VCaP (cell line): ENCODE results near the gene IL9R.
"Not testable (repeated sequence)": the region's sequence is repeated elsewhere in the genome, so short reads cannot be mapped to it uniquely, and the experiment has no call there.

ENCODE experiments used
- H3K27ac ChIP-seq: fragments of 450-650 bp; 2 replicates; pipeline ENCODE4 v1.5.1; 2017
- CTCF ChIP-seq: fragments of 450-650 bp; conservative IDR thresholded peaks from 2 replicates; pipeline ENCODE4 v1.5.1; 2017; ENCODE audit warnings: mild to moderate bottlenecking, moderate library complexity

Gene IL9R

GRCh38 chrX:155971658-155972057 is 25.8 kb upstream of the IL9R start:
- H3K27ac ChIP-seq = not testable (repeated sequence)
- peak; percentile 60 for TF ChIP-seq CTCF

GRCh38 chrX:155972241-155972640 is 25.3 kb upstream of the IL9R start:
- not testable (repeated sequence) for H3K27ac ChIP-seq

- no peak for TF ChIP-seq CTCF
- no peak overlapping the region for H3K27ac ChIP-seq
Measured at GRCh38 chrX:155983326-155983725, 14.2 kb upstream of the IL9R start.

GRCh38 chrX:155985208-155985607 is 12.3 kb upstream of the IL9R start:
- H3K27ac ChIP-seq = no peak overlapping the region
- no peak for TF ChIP-seq CTCF

GRCh38 chrX:155986995-155987394 is 10.5 kb upstream of the IL9R start:
- H3K27ac ChIP-seq = not testable (repeated sequence)

- TF ChIP-seq CTCF = no peak
- no peak overlapping the region for H3K27ac ChIP-seq
Measured at GRCh38 chrX:155988859-155989258, 8.6 kb upstream of the IL9R start.

- H3K27ac ChIP-seq = no peak overlapping the region
- no peak for TF ChIP-seq CTCF
Measured at GRCh38 chrX:155993421-155993820, 4.1 kb upstream of the IL9R start.

- no peak for TF ChIP-seq CTCF
- peak overlapping the region; percentile 68 for H3K27ac ChIP-seq
Measured at GRCh38 chrX:155995321-155995875, 2.1 kb upstream of the IL9R start.

GRCh38 chrX:155998116-155998515 is 620 bp downstream of the IL9R start:
- TF ChIP-seq CTCF = no peak
- H3K27ac ChIP-seq = no peak overlapping the region
